GM15510 (cell line): Measurements from ENCODE around the gene CTTN.

Experiments
- POLR2A ChIP-seq: IDR thresholded peaks from 3 replicates; pipeline ENCODE4 v1.6.1; 2011; ENCODE audit warnings: borderline replicate concordance; ENCODE audit not compliant: insufficient read length; ENCODE audit errors: extremely low read depth

The CTTN gene

DNA sequence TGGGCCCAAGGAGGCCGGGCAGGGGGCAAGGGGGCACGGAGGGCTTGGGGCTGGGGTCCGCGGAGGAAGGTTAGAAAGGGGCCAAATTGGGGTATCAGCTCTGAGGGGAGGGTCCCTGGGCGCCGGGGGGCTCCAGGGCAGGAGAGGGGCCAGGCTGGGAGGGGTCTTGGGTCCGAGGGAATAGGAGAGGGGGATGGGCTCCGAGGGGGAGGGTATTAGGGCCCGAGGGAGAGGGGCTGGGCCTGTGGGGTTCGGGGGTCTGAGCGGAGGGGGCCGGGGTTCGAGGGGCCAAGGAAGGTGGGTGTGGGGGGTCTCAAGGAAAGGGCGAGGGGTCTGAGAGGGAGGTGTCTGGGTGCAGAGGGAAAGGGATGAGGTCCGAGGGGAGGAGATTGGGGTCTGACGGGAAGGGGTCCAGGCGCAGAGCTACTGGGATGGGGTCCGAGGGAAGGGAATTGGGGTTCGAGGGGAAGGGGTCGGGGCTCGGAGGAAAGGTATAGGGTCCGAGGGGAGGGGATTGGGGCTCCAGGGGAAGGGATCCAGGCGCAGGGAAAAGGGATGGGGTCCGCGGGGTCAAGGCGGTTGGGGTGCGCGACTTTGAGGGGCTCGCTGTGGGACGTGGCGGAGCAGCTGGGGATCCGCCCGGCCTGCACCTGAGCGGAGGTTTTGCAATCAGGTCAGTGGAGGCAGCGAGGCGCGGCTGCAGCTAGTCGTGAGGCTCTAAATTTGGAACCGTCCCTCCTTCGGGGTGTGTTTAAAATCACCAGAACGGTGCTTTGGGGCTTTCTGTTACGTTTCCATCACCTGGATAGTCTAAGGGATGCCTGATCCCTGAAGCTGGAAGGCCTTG, 728 bp downstream of the CTTN start:
- TF ChIP-seq POLR2A = no peak

DNA sequence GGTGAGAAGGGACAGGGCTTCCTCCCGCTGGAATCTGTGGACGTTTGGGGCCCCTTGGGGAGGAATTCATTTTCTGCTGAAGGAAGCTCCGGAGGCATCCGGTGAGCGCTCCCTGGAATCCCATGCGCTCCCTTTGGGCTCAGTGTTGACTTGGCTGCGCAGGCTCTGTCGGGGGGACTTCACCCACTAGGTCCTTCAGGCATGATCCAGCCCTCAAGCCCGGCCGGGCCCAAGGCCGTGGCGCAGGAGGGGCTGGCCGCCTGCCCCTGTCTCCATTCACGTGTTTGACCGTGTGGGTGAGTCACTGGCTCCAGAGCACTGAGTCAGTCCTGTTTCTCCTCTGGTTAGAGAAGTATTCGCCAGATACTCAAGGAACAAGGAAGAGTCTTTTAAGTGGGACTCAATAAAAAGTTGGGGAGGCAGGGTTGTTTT, 1.4 kb downstream of the CTTN start:
- no peak for TF ChIP-seq POLR2A

GRCh38 chr11:70400643-70401042, 2.3 kb downstream of the CTTN start:
- TF ChIP-seq POLR2A = no peak

- TF ChIP-seq POLR2A = no peak
Measured at GRCh38 chr11:70402016-70402415, 3.7 kb downstream of the CTTN start.

- no peak for TF ChIP-seq POLR2A
Measured at GRCh38 chr11:70402685-70403084, 4.4 kb downstream of the CTTN start.

DNA sequence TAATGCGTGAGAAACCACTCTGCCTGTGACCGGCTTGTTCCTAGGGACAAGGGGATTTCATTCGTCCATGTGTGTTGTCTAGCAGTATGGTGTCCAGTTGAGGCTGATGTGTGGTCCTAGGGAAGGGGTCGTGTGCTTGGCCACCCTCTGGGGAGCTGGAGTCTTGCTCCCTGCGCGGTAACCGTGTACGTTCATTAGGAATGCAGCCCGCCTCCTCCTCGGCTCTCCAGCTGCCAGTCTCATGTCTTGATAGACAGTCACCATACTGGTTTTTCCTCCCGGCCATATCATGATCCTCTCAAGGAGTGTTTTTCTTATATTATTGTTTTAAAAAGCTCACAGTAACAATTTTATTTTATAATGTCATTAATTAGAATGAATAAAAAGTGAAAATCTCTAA, 5.9 kb downstream of the CTTN start:
- TF ChIP-seq POLR2A = no peak

DNA sequence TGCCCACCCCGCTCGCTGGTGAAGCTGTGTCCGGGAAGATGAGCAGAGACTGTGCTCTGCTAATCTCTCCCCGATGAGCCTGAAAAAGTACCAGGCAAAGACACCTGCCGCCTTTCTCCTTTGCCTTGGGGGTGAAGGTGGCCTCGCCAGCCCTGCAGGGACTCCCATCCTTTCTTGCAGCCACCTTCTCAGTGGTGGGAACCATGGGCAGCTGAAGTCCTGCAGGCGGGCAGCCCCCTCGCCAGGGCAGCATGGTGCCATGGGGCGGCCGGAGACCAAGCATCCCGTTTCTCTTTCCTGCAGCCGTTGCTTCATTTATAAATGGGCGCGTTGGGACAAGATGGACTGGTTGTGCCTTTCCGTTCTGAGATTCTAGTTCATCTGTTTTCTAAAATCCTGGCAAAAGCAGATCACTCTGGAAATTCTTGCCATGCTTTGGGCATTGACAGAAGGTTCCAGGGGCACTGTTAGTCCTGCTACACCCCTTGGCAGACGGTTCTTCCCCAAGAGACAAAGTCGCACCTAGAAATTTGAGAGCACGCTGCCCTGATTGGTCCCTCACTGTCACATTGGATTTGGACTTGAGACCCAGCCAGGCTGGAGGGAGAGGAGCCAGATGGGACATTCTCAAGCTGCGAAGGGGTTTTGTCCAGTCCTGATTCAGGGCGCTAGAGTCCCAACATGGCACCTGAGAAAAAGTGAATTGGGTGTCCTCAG, 7.5 kb downstream of the CTTN start:
- TF ChIP-seq POLR2A = no peak

- TF ChIP-seq POLR2A = no peak
Measured at GRCh38 chr11:70407121-70407520, 8.8 kb downstream of the CTTN start.

- no peak for TF ChIP-seq POLR2A
Measured at GRCh38 chr11:70407814-70408213, 9.5 kb downstream of the CTTN start.

- TF ChIP-seq POLR2A = no peak
Measured at GRCh38 chr11:70409437-70409836, 11.1 kb downstream of the CTTN start.

DNA sequence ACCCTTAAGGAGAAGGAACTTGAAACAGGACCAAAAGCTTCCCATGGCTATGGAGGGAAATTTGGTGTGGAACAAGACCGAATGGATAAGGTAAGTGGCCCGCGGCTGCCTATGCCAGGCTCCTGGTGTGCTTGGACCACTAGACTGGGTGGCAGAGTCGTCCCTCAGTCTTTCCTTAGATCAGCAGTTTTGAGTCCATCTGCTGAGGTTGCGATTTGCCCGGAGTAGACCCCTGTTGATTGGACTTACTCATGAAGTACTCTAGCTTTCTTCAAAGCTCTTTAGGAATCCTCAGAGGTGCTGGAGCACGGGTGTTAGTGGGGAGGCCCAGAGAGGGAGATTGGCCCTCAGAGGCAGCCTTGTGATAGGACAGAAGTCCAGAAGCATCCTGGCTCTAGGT, 11.5 kb downstream of the CTTN start:
- no peak for TF ChIP-seq POLR2A

- no peak for TF ChIP-seq POLR2A
Measured at GRCh38 chr11:70410276-70411205, 12.2 kb downstream of the CTTN start.

DNA sequence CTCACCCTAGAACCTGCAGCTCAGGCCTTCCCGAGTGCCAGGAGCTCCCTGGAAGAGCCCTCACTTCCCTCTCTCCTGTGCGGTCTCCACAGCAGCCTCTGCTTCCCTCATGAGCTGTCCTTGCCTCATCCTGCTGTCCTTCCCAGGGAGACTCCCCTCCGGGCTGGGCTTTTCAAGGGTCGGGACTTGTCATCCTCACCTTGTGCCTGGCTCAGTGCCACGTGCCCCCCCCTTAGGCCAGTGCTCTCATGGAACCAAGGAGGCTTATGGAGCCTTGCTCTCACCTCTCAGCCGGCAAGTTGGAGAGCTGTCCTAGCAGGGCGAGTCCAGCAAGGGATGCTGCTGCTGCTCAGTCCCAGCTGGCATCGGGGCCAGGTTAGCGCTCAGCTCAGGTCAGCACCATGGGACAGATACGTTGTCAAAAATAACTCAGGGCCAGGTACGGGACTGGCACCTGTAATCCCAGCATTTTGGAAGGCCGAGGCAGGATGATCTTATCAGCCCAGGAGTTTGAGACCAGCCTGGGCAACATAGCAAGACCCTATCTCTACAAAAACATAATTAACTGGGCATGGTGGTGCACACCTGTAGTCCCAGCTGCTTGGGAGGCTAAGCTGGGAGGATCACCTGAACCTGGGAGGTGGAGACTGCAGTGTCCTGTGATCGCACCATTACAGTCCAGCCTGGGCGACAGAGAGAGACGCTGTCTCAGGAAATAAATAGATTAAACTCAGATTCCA, 13.6 kb downstream of the CTTN start:
- no peak for TF ChIP-seq POLR2A

- TF ChIP-seq POLR2A = no peak
Measured at GRCh38 chr11:70413151-70413550, 14.8 kb downstream of the CTTN start.
